ENCODE data around the gene RPS19BP1. TPM values are rescaled to one million over a fixed set of nuclear protein-coding genes. Genes with fewer than 3 reads are reported as not detected.

RPS19BP1 gene
- polyA plus RNA-seq, 1 of the 3 experiments (the other 2 are of a cell fraction), result 97.2 TPM

DNA sequence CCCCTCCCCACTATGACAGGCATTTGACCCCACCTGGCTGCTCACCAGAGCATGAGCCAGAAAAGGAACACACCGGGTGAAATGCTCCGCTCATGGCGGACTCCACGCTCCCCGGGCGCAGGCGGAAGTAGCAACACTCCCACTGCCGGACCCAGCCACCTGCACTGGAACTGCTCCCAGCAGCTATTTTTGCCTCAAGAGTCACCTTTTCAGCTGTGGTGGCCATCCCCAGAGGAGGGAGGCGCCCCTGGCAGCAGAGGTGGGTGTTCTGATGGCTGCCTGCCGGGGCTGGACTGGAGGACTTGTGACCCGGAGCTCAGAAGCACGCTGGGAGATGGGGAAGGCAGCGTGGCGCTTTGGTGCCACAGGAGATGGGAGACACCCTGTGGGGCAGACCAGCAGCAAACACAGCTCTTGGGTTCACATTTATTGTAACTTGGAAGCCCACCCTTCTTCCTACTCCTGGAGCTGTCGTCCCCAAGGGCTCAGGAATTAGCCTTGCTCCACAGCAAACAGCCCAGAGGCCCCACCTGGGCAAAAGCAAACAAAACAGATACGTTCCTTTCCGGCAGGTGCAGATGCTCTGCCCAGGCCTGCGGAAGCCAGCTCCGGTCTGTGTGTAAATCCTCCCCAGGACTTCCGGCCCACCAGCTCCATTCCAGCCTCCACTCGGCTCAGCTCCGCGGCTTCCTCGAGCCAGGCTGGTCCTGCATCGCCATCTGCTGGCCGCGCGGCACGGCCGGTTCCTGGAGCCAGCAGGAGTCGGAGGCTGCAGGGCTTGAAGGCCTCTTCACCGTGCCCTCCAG lies 3.7 kb downstream of the RPS19BP1 start (continued):
- TF ChIP-seq, protein P1, sequence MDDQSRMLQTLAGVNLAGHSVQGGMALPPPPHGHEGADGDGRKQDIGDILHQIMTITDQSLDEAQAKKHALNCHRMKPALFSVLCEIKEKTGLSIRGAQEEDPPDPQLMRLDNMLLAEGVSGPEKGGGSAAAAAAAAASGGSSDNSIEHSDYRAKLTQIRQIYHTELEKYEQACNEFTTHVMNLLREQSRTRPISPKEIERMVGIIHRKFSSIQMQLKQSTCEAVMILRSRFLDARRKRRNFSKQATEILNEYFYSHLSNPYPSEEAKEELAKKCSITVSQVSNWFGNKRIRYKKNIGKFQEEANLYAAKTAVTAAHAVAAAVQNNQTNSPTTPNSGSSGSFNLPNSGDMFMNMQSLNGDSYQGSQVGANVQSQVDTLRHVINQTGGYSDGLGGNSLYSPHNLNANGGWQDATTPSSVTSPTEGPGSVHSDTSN (IDR thresholded peaks at IDR 0.05), result no peak
- TF ChIP-seq, protein P2, sequence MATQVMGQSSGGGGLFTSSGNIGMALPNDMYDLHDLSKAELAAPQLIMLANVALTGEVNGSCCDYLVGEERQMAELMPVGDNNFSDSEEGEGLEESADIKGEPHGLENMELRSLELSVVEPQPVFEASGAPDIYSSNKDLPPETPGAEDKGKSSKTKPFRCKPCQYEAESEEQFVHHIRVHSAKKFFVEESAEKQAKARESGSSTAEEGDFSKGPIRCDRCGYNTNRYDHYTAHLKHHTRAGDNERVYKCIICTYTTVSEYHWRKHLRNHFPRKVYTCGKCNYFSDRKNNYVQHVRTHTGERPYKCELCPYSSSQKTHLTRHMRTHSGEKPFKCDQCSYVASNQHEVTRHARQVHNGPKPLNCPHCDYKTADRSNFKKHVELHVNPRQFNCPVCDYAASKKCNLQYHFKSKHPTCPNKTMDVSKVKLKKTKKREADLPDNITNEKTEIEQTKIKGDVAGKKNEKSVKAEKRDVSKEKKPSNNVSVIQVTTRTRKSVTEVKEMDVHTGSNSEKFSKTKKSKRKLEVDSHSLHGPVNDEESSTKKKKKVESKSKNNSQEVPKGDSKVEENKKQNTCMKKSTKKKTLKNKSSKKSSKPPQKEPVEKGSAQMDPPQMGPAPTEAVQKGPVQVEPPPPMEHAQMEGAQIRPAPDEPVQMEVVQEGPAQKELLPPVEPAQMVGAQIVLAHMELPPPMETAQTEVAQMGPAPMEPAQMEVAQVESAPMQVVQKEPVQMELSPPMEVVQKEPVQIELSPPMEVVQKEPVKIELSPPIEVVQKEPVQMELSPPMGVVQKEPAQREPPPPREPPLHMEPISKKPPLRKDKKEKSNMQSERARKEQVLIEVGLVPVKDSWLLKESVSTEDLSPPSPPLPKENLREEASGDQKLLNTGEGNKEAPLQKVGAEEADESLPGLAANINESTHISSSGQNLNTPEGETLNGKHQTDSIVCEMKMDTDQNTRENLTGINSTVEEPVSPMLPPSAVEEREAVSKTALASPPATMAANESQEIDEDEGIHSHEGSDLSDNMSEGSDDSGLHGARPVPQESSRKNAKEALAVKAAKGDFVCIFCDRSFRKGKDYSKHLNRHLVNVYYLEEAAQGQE (IDR thresholded peaks at IDR 0.05; ENCODE audit: low read depth, low read length), result no peak
- TF ChIP-seq, protein P3, sequence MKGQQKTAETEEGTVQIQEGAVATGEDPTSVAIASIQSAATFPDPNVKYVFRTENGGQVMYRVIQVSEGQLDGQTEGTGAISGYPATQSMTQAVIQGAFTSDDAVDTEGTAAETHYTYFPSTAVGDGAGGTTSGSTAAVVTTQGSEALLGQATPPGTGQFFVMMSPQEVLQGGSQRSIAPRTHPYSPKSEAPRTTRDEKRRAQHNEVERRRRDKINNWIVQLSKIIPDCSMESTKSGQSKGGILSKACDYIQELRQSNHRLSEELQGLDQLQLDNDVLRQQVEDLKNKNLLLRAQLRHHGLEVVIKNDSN (IDR thresholded peaks at IDR 0.05; ENCODE audit: borderline replicate concordance, low read depth), result no peak
- TF ChIP-seq FOXJ3 (CRISPR knock-in tag; IDR thresholded peaks at IDR 0.05), result no peak
- peak; percentile 26; the same call in 1 of the 2 replicates for TF ChIP-seq RCOR1 (IDR thresholded peaks at IDR 0.05; ENCODE audit: low read length)

DNA sequence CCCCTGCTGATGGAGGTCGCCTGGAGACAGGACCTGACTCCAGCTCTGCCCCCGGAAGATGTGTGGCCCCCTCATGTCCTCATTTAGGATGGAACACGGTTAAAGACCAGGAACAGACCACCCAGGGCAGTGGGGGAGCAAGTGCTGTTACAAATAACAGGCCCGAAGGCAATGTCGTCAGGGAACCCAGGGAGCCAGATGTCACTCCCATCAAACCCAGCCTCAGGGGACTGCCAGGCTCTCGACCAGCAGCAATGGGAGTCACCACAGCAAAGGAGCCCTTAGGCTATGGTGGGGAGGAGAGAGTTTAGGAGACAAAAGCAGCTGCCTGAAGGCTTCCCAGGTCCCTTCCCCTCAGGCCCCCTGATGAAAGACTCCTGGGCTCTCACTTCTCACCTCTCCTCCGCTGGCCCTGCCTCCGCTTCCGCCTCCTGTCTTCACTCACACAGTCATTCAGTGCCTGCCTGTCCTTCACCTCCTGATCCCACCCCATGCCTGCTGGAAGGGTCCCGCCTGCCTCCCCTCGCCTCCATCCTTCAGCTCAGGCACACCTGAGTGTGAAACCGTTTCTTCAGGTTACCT lies 4.4 kb downstream of the RPS19BP1 start:
- Histone ChIP-seq H3K27me3 (ENCODE audit: insufficient read depth) (no peaks in the 10 kb centered on the region), H3K9me2 (no peaks in the 10 kb centered on the region), H3K4me1 (ENCODE audit: control insufficient read depth in 1 of 2, insufficient read depth in 2 of 2, low read depth in 1 of 2, low read length in 1 of 2) (peaks cover 4 to 31% of the 10 kb centered on the region in 2 experiments; a peak in 2 of 4 replicates), H3K9me3 (no peaks in the 10 kb centered on the region), H4K20me1 (ENCODE audit: insufficient read depth) (peaks cover 44% of the 10 kb centered on the region), H3K27ac (ENCODE audit: low read depth in 2 of 2, low read length in 1 of 2) (no peak overlapping the region; a peak in 1 of 4 replicates), H2AFZ (ENCODE audit: low read depth) (no peak overlapping the region), H3F3A (replicated peaks; ENCODE audit: insufficient read depth) (peaks cover 14% of the 10 kb centered on the region), H3K9ac (no peak overlapping the region), H3K4me3 (ENCODE audit: low read depth in 2 of 2, low read length in 1 of 2) (no peak overlapping the region), H3K79me2 (ENCODE audit: insufficient read depth) (peaks cover 30% of the 10 kb centered on the region), H3K36me3 (replicated peaks in 1 of 2; ENCODE audit: control insufficient read depth in 1 of 2, insufficient read depth in 2 of 2, low read length in 1 of 2) (peaks cover 0 to 14% of the 10 kb centered on the region in 2 experiments), H3K4me2 (no peak overlapping the region)
- TF ChIP-seq FOXM1 (IDR thresholded peaks at IDR 0.05; ENCODE audit: low read depth) (no peak), FOXJ3 (CRISPR knock-in tag; IDR thresholded peaks at IDR 0.05) (no peak)
- 89% methylated on average over 9 of the region's 12 CpGs for WGBS (ENCODE audit: low lambda C conversion rate)
- ChIA-PET POLR2A (interaction anchor here (0.9 to 1.7 kb wide), 3 partner anchors 12 to 209 kb away, joined by 3 to 9 read pairs (median 3); partner anchors contain the start of genes MIEF1 and RPL3), CTCF (interaction anchor here (0.9 to 4.7 kb wide), 15 partner anchors 8 to 509 kb away, joined by 3 to 36 read pairs (median 7); partner anchors contain the start of genes ATF4 and MIEF1)
- peak; percentile 20 for DNase-seq

Measured in SK-N-SH (cell line).